K562 (cell line): ENCODE data around the gene MAP3K13. TPM values are rescaled to one million over a fixed set of nuclear protein-coding genes. Genes with fewer than 3 reads are reported as not detected.

Source experiments
- ATAC-seq: fragments of 200-7000 bp; cut with Tn5 transposase; 3 replicates; pipeline ENCODE4 v1.9.1; 2020; ENCODE audit warnings: moderate library complexity
- BruUV-seq: library from RNA; stranded (reverse); fragments of 400-500 nt; replicated peaks from 2 replicates; lab custom pipeline; 2021; lab: Mats Ljungman, UMichigan
- CTCF ChIA-PET: fragments of 300-600 bp; formaldehyde crosslinking; extraction: SDS; loops from one replicate; lab custom pipeline; 2021; ENCODE audit warnings: low intra/inter-chr PET ratio; lab: Yijun Ruan, JAX
- POLR2A ChIA-PET: fragments of 300-600, 350-650 bp; sonication (Branson Sonifier 250); formaldehyde crosslinking; extraction: SDS; loops from one replicate; lab custom pipeline; 2021; ENCODE audit warnings: antibody characterized with exemption, inconsistent platforms; lab: Yijun Ruan, JAX
- DNase-seq, 4 experiments: peaks; one replicate each; pipeline versions ENCODE4 v3.0.0 to v3.0.0-alpha.2; 2011 to 2018; ENCODE audit warnings: low spot score in 3 of 4, mixed read lengths in 3 of 4; ENCODE audit errors: extremely low read depth in 1 of 4
- FAIRE-seq: peaks from 2 replicates; lab custom pipeline; 2011; peaks lifted over from hg19 to GRCh38; lab: Jason Lieb, UNC
- H2AFZ ChIP-seq: 2 replicates; pipeline ENCODE4 v1.6.0; 2011; ENCODE audit warnings: low read depth, low read length, control low read depth, inconsistent platforms
- H3K27ac ChIP-seq: fragments of 200-600 bp; 3 replicates; pipeline ENCODE4 v1.8.0; 2011; ENCODE audit warnings: low read depth, mild to moderate bottlenecking, control low read depth, inconsistent platforms, low read length, moderate library complexity, mixed read lengths; ENCODE audit errors: extremely low read depth
- H3K27me3 ChIP-seq, 2 experiments: fragments of 300-600 bp in 1 of 2; 2 replicates in 1 of 2; 3 replicates in 1 of 2; pipeline versions ENCODE4 v1.6.0 to v1.8.0; 2011; ENCODE audit warnings: inconsistent platforms in 2 of 2, low read length in 2 of 2, mild to moderate bottlenecking in 1 of 2, mixed read lengths in 1 of 2, moderate library complexity in 1 of 2; ENCODE audit not compliant: control insufficient read depth in 2 of 2, insufficient read depth in 2 of 2
- H3K36me3 ChIP-seq: fragments of 300-600 bp; 3 replicates; pipeline ENCODE4 v1.8.0; 2011; ENCODE audit warnings: mild to moderate bottlenecking, low read length, inconsistent platforms; ENCODE audit not compliant: control insufficient read depth, insufficient read depth
- H3K4me1 ChIP-seq, 2 experiments: fragments of 200-600 bp in 1 of 2; replicated peaks in 1 of 2; 2 replicates in 1 of 2; 3 replicates in 1 of 2; pipeline versions ENCODE4 v1.5.1 to v1.8.0; 2011; ENCODE audit warnings: inconsistent platforms in 2 of 2, low read length in 2 of 2, mild to moderate bottlenecking in 1 of 2, mixed read lengths in 1 of 2, moderate library complexity in 1 of 2; ENCODE audit not compliant: control insufficient read depth in 2 of 2, insufficient read depth in 2 of 2
- H3K4me2 ChIP-seq: 2 replicates; pipeline ENCODE4 v1.6.1; 2011; ENCODE audit warnings: low read length, control low read depth, inconsistent platforms, mixed read lengths; ENCODE audit not compliant: insufficient read depth
- H3K4me3 ChIP-seq: fragments of 200-600 bp; sonication (generic), shearing (Covaris generic); 2 replicates; pipeline ENCODE4 v1.5.1; 2016; ENCODE audit warnings: control low read depth, inconsistent platforms
- H3K79me2 ChIP-seq: fragments of 200-600 bp; 3 replicates; pipeline ENCODE4 v1.8.0; 2011; ENCODE audit warnings: low read length, inconsistent platforms; ENCODE audit not compliant: control insufficient read depth, insufficient read depth
- H3K9ac ChIP-seq, 2 experiments: 2 replicates each; pipeline versions ENCODE4 v1.6.0 to v1.6.1; 2011; ENCODE audit warnings: low read depth in 2 of 2, low read length in 2 of 2, control low read depth in 1 of 2, inconsistent platforms in 1 of 2, mild to moderate bottlenecking in 1 of 2, mixed read lengths in 1 of 2; ENCODE audit not compliant: insufficient read depth in 1 of 2
- H3K9me1 ChIP-seq: one replicate; pipeline ENCODE4 v1.6.0; 2011; ENCODE audit warnings: inconsistent platforms, mild to moderate bottlenecking, low read length, moderate library complexity; ENCODE audit not compliant: control insufficient read depth, insufficient read depth
- H3K9me3 ChIP-seq: replicated peaks from 2 replicates; pipeline ENCODE4 v1.5.1; 2011; ENCODE audit warnings: low read depth, low read length, inconsistent platforms; ENCODE audit not compliant: control insufficient read depth, insufficient read depth
- H4K20me1 ChIP-seq: replicated peaks from 2 replicates; pipeline ENCODE4 v1.6.1; 2011; ENCODE audit warnings: low read length, inconsistent platforms, mixed read lengths; ENCODE audit not compliant: control insufficient read depth, insufficient read depth
- CREB3L1 ChIP-seq: fragments of 450-650 bp; IDR thresholded peaks from 2 replicates; pipeline ENCODE4 v1.6.1; 2014; ENCODE audit warnings: low read depth, mild to moderate bottlenecking, moderate library complexity, borderline replicate concordance
- ELK3 ChIP-seq: fragments of 450-650 bp; formaldehyde crosslinking; IDR thresholded peaks from 2 replicates; pipeline ENCODE4 v1.4.0; 2020; ENCODE audit warnings: mild to moderate bottlenecking
- HDAC3 ChIP-seq: fragments of 450-650 bp; IDR thresholded peaks from 2 replicates; pipeline ENCODE4 v1.6.1; 2018; ENCODE audit warnings: borderline replicate concordance, mild to moderate bottlenecking, moderate library complexity; ENCODE audit not compliant: partially characterized antibody
- MAFK ChIP-seq: IDR thresholded peaks from 2 replicates; pipeline ENCODE4 v1.6.1; 2011; ENCODE audit warnings: low read length, improper control_type of control experiment
- NCOA2 ChIP-seq, 2 experiments: fragments of 450-650 bp; IDR thresholded peaks; 2 replicates each; pipeline ENCODE4 v1.6.1; 2018; ENCODE audit warnings: mild to moderate bottlenecking in 2 of 2, moderate library complexity in 1 of 2; ENCODE audit not compliant: partially characterized antibody in 2 of 2
- RBM34 ChIP-seq: fragments of 200-400 bp; formaldehyde crosslinking; IDR thresholded peaks from 2 replicates; pipeline ENCODE4 v1.6.1; 2018; ENCODE audit warnings: low read length, borderline replicate concordance; ENCODE audit not compliant: insufficient read depth
- ZNF398 ChIP-seq: fragments of 250-450 bp; sonication (Bioruptor Pico); IDR thresholded peaks from 2 replicates; pipeline ENCODE4 v1.8.0; 2021; ENCODE audit warnings: moderate library complexity, mild to moderate bottlenecking, inconsistent platforms
- ZNF644 ChIP-seq: fragments of 200-800 bp; sonication (Bioruptor generic); IDR thresholded peaks from 2 replicates; pipeline ENCODE4 v1.6.1; 2016; ENCODE audit warnings: low read depth, missing genetic modification characterization, missing compliant biosample characterization
- WGBS: fragments of 100-300 bp; shearing (Covaris generic); methylation state at CpG from one replicate; pipeline ENCODE4 v1.1.6; 2016; ENCODE audit warnings: low coverage, mixed read lengths; ENCODE audit not compliant: insufficient coverage; ENCODE audit errors: missing lambda C conversion rate; 5-methylcytosine and 5-hydroxymethylcytosine counted together
- in situ Hi-C: fragments of 300-500 bp; cut with MboI; formaldehyde crosslinking; loops from 4 replicates; pipeline ENCODE4 v1.15.0; 2018; ENCODE audit warnings: inconsistent platforms, mixed read lengths
- intact Hi-C: fragments of 100-400 bp; cut with micrococcal nuclease; formaldehyde crosslinking; loops from 2 replicates; pipeline ENCODE4 v1.14.2; 2022
- polyA plus RNA-seq, 8 experiments: library from polyadenylated mRNA; depleted of rRNA in 4 of 8; stranded (reverse) in 5 of 8; unstranded in 3 of 8; fragments of >200 nt; fragmentation: Nextera tagmentation in 2 of 8; fragmentation: Illumina TruSeq in 1 of 8; extraction: Ambion mirVana in 2 of 8; extraction: Trizol in 1 of 8; gene quantifications; 2 replicates each; pipeline versions ENCODE4 v1.2.1 to v1.2.3, GENCODE V29; 2011 to 2014; ENCODE audit warnings: inconsistent platforms in 1 of 8, missing spikeins in 1 of 8
- total RNA-seq, 7 experiments: library from RNA; depleted of rRNA in 6 of 7; stranded (reverse); fragments of >200 nt in 6 of 7; fragmentation: Illumina TruSeq in 2 of 7; extraction: Trizol in 2 of 7; gene quantifications; 2 replicates each; pipeline versions ENCODE4 v1.2.1 to v1.2.3, GENCODE V29; 2011 to 2021; ENCODE audit warnings: low replicate concordance in 1 of 7

Gene MAP3K13
- total and polyA plus RNA-seq, 9 of the 15 experiments (the other 6 are each of a cell fraction or from before 2014, with no cell fraction given), result 0.04 to 0.32 (median 0.15) TPM; not detected in 2

- WGBS, result 0% methylated on average over 1 of the region's 2 CpGs
- CTCF ChIA-PET, result no interaction called here
Observed at GRCh38 chr3:185371306-185372074, 8.6 kb downstream of the MAP3K13 start.

More at GRCh38 chr3:185371306-185372074, 8.6 kb downstream of the MAP3K13 start:
- POLR2A ChIA-PET, result no interaction called here
- H2AFZ ChIP-seq, result no peak overlapping the region
- no peaks in the 10 kb centered on the region for H3K9me3 ChIP-seq
- H3K4me3 ChIP-seq, result no peak overlapping the region
- intact Hi-C loops, result no loop called here
- in situ Hi-C loops, result no loop called here
- ATAC-seq (no peak), FAIRE-seq (no peak), DNase-seq (no peak)
- TF ChIP-seq ELK3 (CRISPR knock-in tag) (no peak), MAFK (no peak), ZNF398 (CRISPR knock-in tag) (no peak), NCOA2 (IDR thresholded peaks at IDR 0.05; ENCODE audit: partially characterized antibody in 2 of 2) (no peak), HDAC3 (no peak), CREB3L1 (no peak), RBM34 (no peak), ZNF644 (tag) (no peak)
- H3K79me2 ChIP-seq, result no peaks in the 10 kb centered on the region
- no peaks in the 10 kb centered on the region for H4K20me1 ChIP-seq
- H3K36me3 ChIP-seq, result no peaks in the 10 kb centered on the region
- no peak overlapping the region for H3K9ac ChIP-seq
- peaks cover 7 to 17% of the 10 kb centered on the region in 2 experiments; a peak in 3 of 5 replicates for H3K27me3 ChIP-seq
- H3K27ac ChIP-seq, result no peak overlapping the region
- no peak overlapping the region for H3K4me2 ChIP-seq
- no TSS peak for BruUV-seq
- no peaks in the 10 kb centered on the region for H3K9me1 ChIP-seq
- no peaks in the 10 kb centered on the region for H3K4me1 ChIP-seq
